IPS-NIHi11 (cell line): ENCODE measurements around the gene SLC25A21.
"Not testable (repeated sequence)": the region's sequence is repeated elsewhere in the genome, so short reads cannot be mapped to it uniquely, and the experiment has no call there.

Experiments
- DNase-seq: peaks from one replicate; pipeline ENCODE4 v3.0.0; 2012; ENCODE audit warnings: mixed read lengths, low spot score

SLC25A21 gene

DNA sequence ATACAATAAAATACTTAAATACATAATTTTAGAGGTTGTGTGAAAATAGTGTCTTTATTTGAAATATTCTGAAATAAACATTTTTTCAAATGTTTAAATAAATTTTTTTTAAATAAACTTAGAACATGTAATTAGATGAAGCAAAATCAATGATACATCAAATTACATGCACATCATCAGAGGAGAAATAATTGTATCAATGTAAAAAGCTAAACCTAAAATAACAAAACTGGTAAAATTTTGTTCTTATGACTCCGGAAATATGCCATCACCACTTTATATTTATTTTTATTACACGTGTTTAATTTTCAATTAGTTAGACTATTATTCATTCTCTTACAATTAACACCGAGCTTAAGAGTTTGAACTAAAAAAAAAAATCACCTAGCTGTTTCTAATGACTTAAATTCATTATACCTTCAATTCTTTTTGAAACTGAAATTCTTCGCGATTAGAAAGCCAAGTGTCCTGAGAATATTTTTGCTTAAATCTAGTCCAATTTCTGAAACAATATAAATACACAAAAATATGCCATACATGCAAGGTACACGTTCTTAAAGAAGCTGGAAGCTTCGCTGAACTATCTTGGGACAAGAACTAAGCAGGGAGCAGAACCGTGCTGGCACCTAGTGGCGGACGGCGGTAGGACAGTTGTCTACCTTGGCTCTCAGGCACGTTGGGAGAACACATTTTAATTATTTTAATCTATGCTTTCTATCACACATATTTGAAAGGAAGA lies 230.5 kb downstream of the SLC25A21 start:
- DNase-seq: peak; percentile 56

DNA sequence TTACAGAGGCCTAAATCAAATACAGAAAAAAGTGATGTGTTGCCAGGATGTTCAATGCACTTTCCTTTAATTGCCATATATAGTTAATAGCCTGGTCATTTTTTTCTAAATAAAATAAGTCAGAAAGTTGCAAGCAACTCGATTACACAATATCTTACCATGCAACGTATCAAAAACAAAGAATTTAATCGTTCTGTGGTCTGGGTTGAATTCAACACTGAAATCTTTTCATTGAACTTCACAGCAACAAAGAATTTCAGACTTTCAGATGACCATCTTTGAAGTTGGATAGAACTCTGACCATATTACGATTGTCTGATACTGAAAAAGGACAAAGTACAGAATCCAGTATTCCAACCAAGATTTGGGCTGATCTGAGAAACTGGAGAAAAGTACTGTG lies 231.9 kb downstream of the SLC25A21 start:
- DNase-seq: no peak

DNA sequence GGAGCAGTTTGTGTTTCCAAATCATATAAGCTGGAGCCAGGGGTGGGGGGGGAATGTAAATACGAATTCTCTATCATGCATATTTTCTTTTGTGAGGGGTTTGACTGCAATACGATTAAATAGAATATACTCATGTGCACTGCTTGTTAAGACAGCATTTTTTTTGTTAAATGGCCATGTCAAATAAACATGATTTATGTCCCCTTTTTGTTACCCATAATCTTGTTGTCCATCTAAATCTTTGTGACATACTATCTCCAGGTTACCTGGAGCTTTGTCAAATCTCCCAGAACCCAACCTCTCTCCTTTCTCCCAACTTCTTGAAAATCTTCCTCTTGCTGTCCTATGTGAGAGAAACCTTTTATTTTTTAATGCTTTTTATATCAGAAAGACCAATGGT lies 233.1 kb downstream of the SLC25A21 start:
- DNase-seq: no peak

DNA sequence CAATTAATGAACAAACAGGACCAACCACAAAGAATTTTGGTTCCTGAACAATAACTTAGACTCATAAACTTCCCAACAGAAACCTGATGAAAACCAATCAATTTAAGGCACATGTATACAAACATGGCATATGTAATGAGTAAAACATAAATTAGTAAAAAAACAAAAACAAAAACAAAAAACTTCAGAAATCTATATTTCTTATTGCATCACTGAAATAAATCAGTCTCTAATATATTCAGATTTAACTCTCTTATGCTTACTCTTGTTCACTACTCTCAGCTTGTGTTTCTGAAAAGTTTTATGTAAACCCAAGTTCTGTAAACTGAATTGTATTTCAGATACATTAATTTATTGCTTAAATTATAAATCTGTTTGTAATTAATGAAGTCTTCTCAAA lies 233.7 kb downstream of the SLC25A21 start:
- DNase-seq: no peak

DNA sequence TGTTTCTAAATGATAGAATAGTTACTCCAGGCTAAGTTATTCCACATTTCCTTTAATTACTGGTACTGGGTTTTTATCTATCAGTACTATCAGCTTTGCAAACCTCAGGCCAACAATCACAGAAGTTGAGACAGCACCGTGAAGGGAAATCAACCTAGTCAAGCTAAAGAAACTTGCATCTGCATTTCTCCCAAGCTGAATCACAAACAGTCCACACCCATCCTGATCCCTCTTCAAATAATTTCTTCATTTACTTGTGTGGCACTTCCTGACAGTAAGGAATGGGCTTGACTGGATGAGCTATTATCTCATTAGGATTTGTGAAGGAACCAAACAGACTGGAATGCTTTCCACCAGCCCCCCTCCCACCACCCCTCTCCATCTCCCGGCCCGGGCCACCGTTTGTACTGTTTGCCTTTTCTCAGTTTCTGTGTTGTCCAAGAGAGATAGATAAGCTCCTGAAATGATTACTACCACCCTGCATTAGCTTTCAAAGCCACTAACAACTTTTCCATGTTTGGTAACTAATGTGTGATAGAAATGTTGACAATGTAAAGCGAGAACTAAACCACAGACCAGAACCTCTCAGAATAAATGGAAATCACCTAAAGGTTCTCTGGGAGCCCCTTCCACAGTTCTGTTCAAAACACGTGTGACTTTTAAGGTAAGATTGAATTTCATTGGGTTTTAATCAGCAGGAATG lies 236.3 kb downstream of the SLC25A21 start:
- DNase-seq: no peak

DNA sequence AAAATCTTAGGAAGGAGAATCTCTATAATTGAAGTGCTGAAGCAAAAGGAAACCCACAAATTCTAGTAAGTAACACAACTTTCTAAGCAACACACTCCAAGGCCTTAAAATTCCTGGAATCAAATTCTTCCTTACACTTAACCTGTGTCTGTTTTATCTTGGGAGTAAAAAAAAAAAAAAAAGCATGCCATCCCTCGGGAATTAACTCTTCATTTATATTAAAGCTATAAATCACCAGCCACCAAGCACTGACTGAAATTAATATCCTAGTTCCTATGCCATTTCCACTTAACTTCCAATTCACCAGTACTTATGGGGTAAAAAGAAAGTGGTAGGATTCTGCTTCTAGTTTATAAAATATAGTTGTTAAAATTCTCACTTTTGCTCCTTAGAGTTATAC lies 238.1 kb downstream of the SLC25A21 start:
- DNase-seq: no peak

DNA sequence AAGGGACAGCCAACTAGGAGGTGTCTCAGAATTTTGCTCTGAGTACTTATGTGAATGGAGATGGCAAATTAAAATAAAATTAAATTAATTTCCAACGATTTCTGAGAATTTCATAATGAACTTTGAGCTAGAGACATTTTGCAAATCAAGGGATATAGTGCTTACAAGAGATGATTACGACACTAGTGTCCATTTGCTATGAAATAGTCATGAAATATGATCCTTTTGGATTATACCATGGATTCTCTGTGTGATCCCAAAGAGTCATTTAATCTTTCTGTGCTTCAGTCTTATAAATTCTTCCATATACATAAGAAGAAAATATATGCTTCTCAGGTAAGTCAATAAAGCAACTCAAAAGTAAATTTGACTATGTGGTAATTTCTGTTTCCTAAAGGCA lies 240.6 kb downstream of the SLC25A21 start:
- no peak for DNase-seq

DNA sequence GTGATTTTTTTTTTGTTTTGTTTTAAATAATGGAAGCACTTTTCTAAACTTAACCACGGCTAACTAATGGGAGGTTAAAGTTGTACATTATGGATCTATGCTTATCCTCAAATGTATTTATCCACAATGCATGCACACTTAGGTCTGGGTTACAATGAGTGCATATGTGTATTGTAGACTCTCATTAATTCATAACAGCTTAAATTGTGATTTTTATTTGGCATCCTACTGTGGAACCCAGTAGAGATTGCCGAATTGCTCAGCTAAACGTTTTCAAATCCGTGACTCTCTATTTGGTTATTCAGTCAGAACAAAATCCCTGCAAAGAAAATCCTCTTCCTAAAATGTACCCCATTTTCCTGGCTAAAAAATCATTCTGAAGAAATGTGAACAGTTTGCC lies 244.0 kb downstream of the SLC25A21 start:
- no peak for DNase-seq

DNA sequence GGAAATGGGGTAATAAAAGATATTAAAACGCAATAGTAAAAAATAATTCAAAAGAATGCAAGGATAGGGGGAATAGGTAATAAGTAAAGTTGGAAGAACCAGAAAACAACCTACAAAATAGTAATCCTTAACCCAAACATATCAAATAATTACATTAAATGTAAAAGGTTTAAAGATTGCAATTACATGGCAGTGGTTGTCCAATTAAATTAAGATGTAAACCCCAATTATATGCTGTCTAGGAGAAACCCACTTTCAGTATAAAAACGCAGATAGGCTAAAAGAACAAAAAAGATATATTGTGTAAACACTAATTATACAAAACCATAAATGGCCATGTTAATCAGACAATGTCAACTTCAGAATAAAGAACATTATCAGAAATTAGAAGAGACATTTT lies 247.3 kb downstream of the SLC25A21 start:
- DNase-seq: no peak

DNA sequence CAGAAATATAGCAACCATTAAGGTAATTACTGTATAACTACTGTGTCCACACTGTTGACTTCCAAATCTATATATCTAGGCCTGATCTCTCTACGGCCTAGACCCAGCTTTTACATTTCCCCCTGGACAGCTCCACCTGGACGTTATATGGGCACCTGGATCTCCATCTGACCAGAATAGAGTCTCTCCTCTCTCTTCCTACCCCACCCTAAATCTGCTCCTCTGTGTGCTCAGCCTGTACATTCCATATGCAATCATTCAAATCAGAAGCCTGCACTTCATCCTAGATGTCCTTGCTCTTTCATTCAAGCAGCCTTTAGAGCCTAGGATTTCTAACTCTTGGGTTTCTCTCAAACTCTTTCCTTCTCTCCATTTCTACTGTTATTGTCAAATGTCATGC lies 255.7 kb downstream of the SLC25A21 start:
- DNase-seq: no peak

DNA sequence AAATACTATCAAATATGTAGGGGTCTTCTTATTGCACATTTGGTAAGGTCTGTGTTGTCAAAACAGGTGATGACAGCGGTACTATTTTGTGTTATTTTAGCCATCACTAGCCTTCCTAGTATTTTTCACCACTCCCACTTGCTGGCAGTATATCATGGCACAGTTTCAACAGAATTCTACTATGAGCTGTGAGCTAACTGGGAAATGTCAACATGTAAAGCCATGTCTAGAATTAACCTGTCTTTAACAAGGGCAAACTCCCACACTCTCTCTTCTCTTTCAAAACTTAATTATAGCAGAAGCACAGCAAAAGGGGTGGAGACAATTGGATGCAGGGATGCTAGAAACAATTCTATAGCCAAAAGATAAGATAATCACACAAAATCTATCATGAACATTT lies 257.3 kb downstream of the SLC25A21 start:
- DNase-seq: no peak

DNA sequence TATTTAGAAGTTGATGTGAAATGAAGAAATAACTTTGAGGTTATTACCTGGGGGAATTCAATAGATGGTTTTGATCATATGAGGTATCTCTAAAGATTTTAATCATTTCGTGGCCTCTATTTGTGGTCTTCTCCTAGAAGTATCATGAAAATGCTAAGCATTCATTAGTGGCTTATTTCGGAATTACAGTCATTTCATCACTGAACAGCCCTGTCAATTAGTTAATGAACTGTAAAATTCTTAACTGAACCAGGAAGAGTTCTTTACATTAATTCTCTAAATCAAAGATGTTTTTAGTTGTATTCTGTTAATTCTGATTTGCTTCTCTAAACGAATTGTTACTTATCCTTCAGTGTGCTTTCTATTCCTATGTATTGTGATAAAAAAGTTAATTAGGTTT lies 261.8 kb downstream of the SLC25A21 start:
- no peak for DNase-seq

DNA sequence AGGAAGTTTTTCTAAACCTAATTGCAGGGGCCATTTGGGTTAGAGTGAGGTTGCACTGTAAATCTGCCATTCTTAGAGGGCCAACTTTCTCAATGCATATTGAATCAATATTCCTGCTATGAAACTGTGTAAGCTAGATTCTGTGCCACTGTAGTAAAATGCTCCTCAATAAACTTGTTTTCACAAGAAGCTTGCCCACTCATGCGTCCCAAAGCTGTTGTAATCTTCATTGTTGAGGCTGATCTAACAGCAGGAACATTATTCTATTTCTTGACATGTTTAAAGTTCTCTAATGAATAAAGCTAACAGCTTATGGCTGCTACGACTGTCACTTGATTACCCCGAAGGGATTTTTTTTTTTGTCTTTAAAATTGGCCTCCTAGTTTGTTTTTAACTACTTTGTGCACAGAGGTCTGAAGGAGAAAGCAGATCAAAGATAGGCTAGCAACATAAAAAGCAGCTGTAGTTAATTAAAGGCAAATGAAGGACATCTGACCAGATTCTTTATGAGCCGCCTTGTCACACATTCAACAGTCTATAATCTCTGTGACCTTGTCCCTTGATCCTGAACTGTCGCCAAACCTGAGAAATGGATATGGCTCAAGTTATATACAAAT lies 267.0 kb downstream of the SLC25A21 start:
- no peak for DNase-seq

DNA sequence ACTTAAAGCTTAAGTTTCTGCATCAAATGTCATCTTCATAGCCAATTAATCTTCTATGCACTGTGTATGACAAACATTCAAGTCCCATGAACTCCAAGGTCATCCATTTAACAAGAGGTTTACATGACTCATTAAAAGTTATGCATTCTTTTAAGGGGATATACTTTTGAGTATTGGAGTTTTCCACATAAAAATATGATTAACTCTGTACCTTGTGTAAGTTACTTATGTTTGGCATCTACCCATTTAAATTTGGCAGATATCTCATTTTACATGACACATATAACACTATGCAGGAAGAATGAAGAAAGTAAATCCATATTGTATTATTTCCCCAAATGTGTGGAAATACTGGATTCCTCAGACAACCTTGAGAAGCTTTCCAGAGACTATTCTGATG lies 270.5 kb downstream of the SLC25A21 start:
- DNase-seq: no peak

DNA sequence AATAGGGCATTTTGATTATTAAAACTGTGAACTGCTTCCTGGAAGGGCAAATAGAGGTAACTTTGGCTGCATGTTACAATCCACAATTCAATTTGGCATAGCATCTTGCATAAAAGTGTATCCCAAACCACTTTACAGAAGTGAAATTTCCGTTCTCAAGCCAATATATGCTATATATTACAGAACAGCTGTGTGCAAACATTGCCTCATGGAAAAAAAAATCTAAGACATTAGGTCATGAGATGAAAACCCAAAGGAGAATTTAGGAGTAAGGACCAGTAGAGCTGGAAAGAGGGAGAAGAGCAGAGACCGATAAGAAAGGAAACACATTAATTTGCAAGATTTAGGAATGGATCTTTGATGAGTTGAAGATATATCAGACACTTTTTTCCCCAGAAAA lies 271.6 kb downstream of the SLC25A21 start:
- no peak for DNase-seq

DNA sequence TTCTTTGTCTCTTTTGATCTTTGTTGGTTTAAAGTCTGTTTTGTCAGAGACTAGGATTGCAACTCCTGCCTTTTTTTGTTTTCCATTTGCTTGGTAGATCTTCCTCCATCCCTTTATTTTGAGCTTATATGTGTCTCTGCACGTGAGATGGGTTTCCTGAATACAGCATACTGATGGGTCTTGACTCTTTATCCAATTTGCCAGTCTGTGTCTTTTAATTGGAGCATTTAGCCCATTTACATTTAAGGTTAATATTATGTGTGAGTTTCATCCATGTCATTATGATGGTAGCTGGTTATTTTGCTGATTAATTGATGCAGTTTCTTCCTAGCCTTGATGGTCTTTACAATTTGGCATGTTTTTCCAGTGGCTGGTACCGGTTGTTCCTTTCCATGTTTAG lies 276.1 kb downstream of the SLC25A21 start:
- not testable (repeated sequence) for DNase-seq

DNA sequence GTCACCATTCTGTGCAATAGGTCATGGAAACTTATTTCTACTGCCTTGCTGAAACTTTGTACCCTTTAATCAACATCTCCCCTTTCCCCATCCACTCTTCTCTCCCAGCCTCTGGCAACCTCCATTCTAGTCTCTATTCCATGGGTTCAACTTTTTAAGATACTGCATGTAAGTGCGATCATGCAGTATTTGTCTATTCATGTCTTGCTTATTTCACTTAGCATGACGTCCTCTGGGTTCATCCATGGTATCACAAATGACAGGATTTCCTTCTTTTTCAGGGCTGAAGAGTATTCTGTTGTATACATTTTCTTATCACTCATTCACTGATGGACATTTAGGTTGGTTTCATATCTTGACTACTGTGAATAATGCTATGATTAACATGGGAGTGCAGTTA lies 288.4 kb downstream of the SLC25A21 start:
- no peak for DNase-seq

DNA sequence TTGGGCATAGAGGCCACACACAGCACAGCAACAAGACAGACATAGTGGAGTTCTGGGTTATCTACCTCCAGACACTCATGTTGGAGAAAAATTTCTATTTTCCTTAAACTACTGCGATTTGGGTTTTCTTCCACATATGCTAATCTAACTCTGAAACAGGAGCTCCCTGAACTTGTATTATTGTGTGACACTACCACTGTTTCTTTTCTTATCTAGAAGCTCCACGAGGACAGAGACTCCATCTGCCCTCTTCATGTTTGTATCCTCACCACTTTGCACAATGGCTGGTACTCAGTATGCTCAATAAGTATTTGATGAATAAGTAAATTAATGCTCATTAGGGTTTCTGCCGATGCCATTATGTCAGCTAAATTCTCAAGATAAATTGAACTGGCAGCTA lies 292.1 kb downstream of the SLC25A21 start:
- no peak for DNase-seq

DNA sequence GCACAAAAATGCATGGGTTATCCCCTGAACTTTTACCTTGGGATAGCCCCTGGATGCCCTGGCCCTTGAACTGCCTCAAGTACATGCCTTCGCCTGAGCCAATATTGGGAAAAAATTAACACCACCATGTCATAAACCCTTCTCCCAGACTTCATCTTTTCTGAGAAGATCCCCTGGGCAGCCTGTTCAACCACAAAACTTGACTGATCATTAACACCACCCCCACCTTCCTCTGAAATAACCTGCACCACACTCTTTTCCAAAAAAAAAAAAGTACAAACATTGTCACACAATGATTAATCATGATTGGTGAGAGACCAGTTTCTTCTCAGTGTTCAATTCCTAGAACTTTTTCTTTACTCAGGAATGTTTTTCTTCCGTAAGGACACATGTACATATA lies 292.8 kb downstream of the SLC25A21 start:
- no peak for DNase-seq

DNA sequence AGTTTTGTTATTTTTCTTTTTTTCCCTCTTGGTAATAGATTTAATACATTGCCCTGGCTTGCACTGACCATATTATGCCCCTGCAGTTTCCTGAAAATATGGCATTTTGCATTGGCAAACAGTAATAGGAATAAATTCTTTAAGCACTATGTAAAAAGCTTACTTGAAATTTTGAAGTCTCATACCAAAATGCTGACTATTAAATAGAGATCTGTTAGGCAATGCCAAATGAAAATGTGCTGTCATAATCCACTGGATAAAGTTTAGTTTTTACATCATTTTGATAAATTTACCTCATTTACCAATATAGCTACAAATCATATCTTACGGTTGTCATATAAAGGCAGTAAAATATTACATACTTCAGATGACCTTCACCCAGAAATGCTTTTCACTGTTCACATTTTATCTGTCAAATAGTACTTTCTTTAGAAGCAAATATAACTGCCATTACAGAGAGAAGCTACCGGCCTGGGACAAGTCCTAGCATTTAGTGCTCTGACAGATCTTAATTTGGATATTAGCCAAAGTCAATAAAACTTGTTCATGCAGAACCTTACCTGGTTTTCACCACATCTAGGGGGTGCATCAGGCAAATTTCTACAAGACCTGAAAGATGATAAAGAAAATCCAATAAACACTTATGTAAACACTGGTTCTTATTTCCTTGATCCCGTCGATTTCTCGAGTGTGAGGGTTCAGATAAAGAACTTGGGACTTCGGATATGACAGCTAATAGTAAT lies 297.8 kb downstream of the SLC25A21 start:
- no peak for DNase-seq

DNA sequence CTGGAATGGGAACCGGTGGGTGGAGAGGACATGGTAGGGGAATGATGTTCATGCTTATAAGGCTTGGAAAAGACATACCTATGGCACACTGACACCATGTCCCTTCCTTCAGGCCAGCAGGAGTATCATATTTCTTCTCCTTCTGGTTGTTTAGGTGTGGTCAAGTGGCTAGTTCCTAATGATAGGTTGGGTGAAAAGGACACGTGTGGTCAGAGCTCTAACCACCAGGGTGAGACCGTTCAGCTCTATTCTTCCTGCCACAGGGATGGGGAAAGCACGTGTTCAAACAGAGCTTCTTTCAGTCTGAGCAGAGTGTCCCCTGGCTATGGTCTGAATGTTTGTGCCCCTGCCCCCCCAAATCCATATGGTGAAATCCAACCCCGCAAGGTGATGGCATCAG lies 301.6 kb downstream of the SLC25A21 start:
- DNase-seq: no peak

DNA sequence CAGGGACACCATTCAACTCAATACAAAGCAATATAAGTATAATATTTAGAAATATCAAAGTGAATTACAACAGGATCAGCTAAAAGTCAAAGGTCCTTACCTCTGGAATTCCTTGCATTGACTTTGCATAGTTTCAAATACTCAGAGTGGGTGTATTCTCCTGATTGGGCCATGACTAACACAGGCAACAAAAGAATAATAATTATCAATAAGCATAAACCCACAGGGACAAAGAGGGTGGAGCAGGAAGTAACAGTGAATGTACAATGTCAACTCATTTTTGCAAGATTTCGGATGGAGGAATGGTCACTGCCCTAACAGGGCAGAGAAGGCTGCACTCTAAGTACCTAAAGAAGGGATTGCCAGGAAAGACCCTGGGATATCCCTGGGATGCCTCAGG lies 303.3 kb downstream of the SLC25A21 start:
- no peak for DNase-seq

DNA sequence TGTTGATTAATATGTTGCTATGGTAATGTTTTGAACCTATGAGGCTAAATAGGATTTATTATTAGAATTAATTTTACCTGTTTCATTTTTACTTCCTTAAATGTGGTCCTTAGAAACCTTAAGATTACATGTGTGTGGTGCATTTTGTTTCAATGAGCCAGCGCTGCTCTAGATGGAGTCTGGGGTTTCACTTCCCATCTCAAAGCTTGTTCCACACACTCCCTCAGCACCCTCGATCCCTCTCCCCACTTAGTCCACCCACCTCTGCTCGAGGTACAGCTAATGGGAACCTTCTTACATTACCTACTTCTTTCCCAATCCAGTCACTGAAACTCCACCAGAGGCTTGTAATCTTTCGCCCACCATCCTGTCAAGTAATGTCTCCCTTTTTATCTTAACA lies 305.5 kb downstream of the SLC25A21 start:
- no peak for DNase-seq
